ENCODE measurements around the gene KCNQ1.

DNA sequence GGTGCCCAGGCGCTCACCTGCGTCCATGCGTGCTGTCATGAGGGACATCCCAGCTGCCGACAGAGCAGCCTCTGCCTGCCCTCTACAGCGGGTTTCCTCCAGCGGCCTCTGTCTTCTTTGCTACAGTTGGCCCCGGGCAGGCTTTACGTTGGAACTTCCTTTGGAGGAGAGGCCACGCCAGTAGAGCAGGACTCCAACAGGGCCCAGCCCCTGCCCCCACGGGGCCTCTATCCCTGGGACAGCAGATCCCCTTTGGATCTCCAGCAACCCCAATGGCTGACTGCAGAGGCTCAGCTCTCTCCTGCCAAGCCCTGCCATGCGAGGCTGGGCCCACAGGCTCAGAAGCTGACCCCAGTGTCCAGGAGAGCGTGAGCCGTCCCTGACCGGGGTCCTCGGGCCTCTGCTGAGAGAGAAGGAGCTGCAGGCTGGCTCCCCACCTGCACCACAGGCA, 12.6 kb upstream of the KCNQ1 start:
- no peak for TF ChIP-seq POLR2A (IDR thresholded peaks at IDR 0.05)
- TF ChIP-seq, protein P1, sequence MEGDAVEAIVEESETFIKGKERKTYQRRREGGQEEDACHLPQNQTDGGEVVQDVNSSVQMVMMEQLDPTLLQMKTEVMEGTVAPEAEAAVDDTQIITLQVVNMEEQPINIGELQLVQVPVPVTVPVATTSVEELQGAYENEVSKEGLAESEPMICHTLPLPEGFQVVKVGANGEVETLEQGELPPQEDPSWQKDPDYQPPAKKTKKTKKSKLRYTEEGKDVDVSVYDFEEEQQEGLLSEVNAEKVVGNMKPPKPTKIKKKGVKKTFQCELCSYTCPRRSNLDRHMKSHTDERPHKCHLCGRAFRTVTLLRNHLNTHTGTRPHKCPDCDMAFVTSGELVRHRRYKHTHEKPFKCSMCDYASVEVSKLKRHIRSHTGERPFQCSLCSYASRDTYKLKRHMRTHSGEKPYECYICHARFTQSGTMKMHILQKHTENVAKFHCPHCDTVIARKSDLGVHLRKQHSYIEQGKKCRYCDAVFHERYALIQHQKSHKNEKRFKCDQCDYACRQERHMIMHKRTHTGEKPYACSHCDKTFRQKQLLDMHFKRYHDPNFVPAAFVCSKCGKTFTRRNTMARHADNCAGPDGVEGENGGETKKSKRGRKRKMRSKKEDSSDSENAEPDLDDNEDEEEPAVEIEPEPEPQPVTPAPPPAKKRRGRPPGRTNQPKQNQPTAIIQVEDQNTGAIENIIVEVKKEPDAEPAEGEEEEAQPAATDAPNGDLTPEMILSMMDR (IDR thresholded peaks at IDR 0.05): no peak
